ENCODE results near the gene TTLL4.

Gene TTLL4, protein sequence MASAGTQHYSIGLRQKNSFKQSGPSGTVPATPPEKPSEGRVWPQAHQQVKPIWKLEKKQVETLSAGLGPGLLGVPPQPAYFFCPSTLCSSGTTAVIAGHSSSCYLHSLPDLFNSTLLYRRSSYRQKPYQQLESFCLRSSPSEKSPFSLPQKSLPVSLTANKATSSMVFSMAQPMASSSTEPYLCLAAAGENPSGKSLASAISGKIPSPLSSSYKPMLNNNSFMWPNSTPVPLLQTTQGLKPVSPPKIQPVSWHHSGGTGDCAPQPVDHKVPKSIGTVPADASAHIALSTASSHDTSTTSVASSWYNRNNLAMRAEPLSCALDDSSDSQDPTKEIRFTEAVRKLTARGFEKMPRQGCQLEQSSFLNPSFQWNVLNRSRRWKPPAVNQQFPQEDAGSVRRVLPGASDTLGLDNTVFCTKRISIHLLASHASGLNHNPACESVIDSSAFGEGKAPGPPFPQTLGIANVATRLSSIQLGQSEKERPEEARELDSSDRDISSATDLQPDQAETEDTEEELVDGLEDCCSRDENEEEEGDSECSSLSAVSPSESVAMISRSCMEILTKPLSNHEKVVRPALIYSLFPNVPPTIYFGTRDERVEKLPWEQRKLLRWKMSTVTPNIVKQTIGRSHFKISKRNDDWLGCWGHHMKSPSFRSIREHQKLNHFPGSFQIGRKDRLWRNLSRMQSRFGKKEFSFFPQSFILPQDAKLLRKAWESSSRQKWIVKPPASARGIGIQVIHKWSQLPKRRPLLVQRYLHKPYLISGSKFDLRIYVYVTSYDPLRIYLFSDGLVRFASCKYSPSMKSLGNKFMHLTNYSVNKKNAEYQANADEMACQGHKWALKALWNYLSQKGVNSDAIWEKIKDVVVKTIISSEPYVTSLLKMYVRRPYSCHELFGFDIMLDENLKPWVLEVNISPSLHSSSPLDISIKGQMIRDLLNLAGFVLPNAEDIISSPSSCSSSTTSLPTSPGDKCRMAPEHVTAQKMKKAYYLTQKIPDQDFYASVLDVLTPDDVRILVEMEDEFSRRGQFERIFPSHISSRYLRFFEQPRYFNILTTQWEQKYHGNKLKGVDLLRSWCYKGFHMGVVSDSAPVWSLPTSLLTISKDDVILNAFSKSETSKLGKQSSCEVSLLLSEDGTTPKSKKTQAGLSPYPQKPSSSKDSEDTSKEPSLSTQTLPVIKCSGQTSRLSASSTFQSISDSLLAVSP

DNA sequence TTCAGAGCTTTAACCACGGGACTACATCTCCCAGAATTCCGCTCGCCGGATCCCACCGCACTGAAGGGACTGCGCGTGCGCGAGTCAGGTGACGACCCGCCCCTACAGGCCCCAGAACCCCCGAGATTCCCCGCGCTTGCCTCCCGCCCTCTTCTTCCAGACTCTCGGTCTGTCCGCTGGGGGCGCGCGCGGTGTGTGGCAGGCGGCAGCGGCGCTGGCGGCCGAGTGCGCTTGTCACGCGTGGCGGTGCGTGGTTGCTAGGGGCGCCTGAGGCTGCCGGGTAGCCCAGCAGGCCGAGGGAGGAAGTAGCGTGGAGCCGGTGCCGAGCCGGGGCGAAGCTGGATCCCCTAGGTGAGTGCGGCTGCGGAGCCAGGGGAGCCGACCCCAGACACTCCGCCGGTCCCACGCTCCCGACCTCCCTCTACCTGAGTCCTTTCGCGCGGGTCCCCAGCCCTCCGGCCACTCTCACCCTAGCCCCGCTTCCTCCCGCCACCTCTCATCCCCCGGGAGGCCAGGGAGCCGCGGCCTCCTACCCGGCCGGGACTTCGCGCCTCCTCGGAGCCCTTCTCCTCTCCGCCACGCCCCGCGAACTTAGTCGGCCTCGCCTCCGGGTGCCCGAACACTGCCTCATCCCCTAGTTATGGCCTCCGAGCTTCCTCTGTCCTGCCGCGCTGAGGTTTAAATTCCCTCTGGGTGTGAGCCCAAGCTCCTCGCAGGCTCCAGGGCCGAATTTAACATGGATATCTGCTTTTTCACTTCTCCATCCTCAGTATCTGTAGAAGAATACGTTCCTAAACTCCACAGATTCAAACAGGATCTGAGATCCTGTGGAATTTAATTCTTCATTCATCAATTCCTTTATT is at the start of gene TTLL4:
TTLL4 (plus strand) TSS at position 149 of the 863 bp plus-strand sequence. CDS start 26,842 bp downstream, outside the sequence.
- DNase-seq, result peak; percentile 90

DNA sequence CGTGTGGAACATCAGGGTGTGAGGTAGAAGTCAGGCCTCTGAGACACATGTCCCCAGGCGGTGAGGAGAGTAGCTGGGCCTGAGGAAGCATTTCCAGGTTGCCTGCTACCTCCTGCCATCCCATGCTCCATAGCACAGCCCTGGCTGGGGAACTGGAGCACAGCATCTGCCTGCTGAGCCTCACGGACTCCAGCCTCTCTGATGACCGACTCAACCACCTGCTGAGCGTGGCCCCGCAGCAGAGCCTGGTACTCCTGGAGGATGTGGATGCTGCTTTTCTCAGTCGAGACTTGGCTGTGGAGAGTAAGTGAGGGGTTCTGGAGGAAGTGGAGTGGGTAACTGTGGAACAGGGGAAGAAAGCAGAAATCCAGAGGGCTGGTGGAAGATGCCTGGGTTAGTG is 48.3 kb upstream of the TTLL4 start:
- DNase-seq, result no peak

DNA sequence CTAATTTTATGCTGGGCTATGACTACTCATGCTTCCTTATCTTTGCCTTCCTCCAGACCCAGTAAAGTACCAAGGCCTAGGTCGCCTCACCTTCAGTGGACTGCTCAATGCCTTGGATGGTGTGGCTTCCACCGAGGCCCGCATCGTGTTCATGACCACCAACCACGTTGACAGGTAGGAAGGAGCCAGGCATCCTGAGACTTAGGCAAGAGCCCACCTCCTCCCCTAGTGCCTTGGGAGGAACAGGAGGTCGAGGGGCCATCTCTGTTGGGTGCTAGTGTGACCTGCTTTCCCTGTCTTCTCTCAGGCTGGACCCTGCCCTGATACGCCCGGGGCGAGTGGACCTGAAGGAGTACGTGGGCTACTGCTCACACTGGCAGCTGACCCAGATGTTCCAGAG is 47.8 kb upstream of the TTLL4 start:
- no peak for DNase-seq

DNA sequence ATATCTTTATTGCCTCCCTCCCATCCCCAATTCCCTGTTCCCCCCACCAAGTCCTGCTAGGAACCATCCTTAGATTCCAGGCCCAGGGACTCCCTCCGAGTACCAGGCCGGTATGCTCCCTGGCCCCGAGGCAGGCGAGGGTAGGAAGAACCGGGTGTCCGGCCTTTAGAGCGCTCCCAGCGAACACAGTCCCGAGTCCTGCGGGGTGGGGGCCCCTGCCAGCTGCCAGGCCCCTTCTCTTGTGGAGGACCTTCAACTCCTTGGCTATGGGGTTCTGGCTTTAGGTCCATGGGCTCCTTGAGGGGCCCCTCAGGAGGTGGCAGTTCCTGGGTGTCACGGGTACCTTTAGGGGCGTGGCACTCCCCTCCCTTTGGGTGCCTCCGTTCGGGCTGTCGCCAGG is 46.7 kb upstream of the TTLL4 start:
- DNase-seq, result no peak

- no peak for DNase-seq
These were observed 46.0 kb upstream of the TTLL4 start for GRCh38 chr2:218664653-218665052.

DNA sequence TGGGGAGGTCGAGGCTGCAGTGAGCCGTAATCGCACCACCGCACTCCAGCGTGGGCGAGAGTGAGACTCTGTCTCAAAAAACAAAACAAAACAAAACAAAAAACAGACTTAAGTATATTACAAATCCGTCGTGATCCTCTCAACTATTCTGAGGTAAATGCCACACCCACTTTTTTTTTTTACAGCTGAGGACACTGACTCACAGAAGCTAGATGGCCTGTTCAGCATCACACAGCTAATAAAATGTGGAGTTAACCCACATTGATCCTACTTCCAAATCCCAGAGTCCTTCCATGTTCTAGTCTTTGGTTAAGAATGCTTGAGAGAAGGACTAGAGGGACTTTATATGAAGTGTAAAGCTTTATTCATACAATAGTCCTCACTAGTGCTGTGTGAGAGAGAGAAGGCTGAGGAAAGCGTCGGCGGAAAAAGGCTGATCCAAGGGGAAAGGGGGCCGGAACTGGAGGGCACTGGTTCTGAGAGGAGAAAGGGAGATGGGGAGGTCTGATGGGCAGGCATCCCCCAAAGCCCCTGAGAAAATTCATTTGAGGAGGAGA is 39.5 kb upstream of the TTLL4 start:
- no peak for DNase-seq

GRCh38 chr2:218671654-218672566 is 38.7 kb upstream of the TTLL4 start, which contains the start of the genes RNF25 and STK36:
Gene RNF25 (minus strand): TSS chr2:218672002. CDS start chr2:218671970, 32 bp downstream.
Gene STK36 (plus strand): TSS chr2:218672086. CDS start chr2:218672830, 744 bp downstream.
- DNase-seq, result peak; percentile 27 to 77

GRCh38 chr2:218679119-218679518 is 31.5 kb upstream of the TTLL4 start:
- peak in 1 of 2 donors; percentile 20 for DNase-seq

DNA sequence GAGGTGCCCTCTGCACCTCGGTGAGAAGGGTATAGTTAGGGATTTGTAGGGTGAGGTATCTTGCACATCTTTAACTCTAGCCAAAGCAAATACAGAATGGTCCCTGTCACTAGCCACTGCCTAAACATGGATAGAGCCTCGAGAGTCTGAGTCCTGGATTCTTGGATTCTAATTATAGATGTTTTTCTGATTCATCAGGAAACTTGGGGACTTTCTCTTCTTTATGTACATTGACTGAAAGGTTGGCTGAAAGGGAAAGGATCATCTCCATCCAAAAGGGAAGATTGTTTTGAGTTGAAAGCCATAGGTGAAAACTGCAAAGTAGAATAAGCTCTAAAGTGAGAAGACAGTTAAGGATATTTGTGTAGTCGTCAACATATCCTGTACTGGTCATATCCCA is 30.6 kb upstream of the TTLL4 start:
- no peak for DNase-seq

DNA sequence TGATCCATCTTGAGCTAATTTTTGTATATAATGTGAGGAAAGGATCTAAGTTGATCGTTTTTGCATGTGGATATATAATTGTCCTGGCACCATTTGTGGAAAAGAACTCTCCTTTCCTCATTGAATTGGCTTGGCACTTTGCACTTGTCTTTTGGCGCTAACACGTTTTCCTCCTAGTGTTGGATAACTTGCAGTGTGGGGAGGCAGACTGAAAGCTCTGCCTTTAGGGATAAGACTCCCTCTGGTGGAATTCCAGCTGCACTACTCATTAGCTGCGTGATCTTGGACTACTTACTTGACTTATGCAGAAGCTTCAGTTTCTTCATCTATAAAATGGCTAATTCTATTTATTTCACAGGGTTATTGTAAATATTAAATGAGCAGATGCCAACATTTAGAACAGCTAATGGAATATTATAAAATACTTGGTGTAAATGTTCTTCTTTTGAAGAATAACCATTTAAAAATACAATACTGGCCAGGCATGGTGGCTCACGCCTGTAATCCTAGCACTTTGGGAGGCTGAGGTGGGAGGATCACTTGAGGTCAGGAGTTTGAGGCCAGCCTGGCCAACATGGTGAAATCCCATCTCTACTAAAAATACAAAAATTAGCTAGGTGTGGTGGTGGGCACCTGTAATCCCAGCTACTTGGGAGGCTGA is 23.1 kb upstream of the TTLL4 start:
- DNase-seq, result peak in 1 of 2 donors; percentile 59

GRCh38 chr2:218691234-218691633 is 19.4 kb upstream of the TTLL4 start:
- DNase-seq, result no peak

DNA sequence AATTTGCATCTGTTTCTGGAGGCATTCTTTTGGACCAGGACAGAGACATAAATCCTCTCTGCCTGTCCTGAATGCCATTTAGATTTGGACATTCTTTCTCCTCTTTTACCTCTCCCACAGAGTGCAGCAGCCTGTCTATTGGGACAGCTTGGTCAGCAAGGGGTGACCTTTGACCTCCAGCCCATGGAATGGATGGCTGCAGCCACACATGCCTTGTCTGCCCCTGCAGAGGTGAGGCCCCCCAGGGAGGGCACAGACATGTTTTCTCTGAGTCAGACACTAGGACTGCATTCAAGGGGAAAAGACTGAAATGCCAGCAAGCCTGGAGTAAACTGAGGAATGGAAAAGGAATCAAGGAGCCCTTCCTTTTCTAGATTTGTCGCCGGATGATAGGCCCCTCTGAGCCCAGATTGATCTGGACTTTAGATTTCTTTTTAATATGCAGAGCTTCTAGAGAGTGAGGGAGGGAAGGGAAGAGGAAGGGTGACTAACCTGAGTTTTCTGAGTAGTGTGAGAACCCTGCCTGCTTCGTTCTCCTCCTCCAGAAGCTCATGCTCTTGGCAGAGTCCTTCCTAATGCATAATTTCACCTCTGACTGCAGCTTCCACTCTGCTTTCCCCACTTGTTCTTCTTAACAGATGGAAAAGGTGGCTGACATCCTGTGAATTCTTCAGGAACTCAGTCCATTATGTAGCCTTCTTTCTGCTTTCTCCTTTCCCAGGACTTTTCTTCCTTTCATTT is 16.1 kb upstream of the TTLL4 start:
- DNase-seq, result no peak

DNA sequence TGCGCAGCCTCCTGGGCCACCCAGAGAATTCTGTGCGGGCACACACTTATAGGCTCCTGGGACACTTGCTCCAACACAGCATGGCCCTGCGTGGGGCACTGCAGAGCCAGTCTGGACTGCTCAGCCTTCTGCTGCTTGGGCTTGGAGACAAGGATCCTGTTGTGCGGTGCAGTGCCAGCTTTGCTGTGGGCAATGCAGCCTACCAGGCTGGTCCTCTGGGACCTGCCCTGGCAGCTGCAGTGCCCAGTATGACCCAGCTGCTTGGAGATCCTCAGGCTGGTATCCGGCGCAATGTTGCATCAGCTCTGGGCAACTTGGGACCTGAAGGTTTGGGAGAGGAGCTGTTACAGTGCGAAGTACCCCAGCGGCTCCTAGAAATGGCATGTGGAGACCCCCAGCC is 11.8 kb upstream of the TTLL4 start:
- no peak for DNase-seq

DNA sequence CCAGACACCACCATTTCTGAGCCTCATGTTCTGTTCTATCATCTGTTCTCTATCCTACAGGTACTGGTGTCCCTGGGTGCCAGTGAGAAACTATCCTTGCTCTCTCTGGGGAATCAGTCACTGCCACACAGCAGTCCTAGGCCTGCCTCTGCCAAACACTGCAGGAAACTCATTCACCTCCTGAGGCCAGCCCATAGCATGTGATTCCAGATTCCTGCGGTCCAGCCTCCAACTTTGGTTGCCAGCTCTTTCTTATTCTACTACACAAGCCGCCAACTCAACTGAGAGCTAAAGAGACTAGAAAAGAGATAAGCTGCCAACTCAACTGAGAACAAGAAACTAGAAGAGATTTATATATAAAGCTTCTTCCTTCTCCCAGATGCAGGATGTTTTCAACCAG is 8.8 kb upstream of the TTLL4 start:
- DNase-seq, result no peak

GRCh38 chr2:218703341-218703740 is 7.3 kb upstream of the TTLL4 start:
- no peak for DNase-seq

DNA sequence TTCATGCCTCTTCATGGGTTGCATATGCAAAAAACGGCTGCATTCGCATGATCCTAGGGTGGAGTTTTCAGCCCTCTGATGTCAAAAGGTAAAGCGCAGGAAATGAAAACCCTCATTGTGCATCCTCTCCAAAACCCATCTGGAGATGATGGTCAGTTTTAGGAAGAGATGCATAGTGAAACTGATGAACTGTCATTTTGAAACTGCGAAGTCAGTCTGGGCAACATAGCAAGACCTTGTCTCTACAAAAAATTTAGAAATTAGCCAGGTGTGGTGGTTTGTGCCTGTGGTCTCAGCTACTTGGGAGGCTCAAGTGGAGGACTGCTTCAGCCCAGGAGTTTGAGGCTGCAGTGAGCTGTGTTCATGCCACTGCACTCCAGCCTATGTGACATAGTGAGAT is 2.5 kb upstream of the TTLL4 start:
- DNase-seq, result no peak

- DNase-seq, result no peak
These were observed 727 bp upstream of the TTLL4 start for GRCh38 chr2:218709908-218710307.

DNA sequence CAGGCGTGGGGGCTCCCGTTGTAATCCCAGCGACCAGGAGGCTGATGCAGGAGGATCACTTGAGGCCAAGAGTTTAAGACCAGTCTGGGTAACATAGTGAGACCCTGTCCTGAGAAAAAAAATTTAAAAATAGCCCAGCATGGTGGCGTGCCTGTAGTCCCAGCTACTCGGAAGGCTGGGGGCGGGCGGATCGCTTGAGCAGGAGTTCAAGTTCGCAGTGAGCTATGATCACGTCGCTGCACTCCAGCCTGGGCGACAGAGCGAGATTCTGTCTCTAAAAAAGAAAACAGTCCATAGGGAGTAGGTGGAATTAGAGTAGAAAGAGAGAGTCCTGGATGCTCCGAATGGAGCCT is 325 bp upstream of the TTLL4 start:
- DNase-seq, result no peak

- DNase-seq, result no peak
These were observed 905 bp downstream of the TTLL4 start for GRCh38 chr2:218711550-218711929.
